DMS53 treated with DMSO at 0.1 percent for 48 hours (cell line): Measurements from ENCODE around the gene CEP135.
"Not testable (repeated sequence)": the region's sequence is repeated elsewhere in the genome, so short reads cannot be mapped to it uniquely, and the experiment has no call there.

Experiments used
- DNase-seq: peaks from one replicate; lab custom pipeline; 2025; ENCODE audit not compliant: unreplicated experiment; lab: John Stamatoyannopoulos, UW

CEP135 gene

GRCh38 chr4:55941881-55942396, 6.8 kb upstream of the CEP135 start:
- no peak for DNase-seq

DNA sequence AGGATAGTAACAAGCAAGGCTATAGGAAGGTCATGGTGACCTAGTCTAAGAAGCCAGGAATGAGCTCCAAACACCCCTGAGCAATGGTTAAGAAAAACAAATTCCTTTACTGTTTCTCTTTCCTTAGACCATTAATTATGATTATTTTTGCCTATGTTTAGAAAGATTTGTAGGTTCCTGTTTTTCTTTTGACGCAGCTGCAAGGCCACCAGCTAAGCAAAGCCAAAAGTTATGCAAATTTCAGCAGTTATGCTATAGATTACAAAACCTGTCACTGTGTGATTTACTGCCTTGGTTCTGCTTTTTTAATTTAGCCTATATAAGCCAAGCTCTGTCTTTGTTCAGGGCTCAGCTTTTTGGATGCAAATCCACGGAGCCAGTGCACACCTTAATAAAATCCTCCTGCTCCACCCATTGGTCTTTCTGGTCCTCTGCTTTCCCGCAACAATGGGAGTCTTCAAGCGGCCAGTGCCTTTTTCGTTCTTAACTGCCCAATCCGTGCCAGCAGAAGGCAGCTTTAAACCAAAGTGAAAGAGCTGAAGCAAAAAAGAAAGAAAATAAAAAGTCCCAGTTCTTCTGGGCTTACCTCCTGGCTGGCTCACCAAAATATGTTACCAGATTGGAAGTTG, 1.4 kb upstream of the CEP135 start:
- no peak for DNase-seq

DNA sequence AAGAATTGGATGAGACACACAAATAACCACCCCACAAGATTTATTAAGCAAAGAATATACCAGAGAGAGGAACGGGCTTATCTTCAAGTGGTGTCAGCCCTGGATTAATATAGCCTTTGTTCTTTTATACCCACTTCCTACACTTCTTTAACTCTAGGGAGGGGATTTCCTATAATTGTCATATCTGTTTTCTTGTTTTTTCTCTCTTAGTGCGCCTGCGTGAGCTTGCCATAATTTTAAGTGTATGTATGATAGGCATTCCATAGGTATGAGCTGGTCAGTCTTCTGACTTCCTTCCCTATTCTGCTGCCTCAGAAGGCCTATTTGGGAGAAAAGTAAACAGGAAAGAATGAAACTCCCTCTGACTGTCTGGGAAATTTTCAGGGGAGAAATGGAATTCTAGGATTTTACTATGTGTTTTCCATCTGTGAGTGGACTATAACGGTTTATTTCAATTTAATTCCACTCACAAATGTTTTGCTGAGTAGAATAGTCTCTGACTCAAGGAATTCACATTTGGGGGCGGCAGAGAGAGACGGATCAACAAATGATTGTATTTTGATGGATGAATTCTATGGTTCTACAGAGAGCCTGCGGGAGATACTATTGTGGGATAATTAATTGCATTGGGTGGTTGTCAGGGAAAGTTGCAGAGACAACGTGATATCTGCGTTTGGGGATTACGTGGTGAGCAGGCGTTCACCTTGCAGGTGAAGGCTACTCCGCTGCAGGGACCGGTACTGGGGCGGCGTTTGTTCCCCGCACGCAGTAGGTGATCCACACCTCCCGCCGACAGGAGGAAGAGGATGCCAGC, 626 bp upstream of the CEP135 start:
- DNase-seq, result no peak

DNA sequence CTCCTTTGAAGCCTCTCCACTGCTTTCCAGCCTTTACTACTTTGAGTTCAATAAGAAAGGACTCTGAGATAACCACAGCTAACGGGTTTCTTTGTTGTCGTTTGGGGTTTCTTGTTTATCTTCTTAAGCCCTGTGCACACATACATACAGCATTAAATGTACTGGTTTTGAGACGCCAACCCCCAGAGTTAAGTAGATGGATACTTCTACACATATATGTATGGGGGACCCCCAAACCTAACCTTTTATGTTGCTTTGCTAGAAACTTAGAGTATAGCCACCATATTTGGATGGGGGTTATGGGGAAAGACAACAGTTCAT, 697 bp downstream of the CEP135 start:
- DNase-seq, result no peak

GRCh38 chr4:55951191-55951922, 2.6 kb downstream of the CEP135 start:
- DNase-seq, result no peak

DNA sequence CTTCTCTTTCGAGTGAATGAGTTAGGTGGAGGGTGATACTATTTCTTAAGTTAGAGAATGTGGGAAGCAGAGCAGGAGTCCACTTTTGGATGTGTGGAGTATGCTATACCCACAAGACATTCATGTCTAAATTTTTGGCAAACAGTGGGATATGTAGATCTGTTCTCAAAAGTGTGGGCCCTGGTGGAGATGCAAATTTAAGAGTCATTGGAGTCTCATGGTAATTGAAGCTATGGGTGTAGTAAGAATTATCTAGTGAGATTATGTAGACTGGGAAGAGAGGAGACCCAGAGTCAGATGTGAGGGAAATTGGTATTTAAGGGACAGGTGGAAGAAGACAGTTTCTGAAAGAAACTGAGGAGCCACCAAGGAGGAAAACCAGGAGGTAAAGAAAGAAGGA, 7.0 kb downstream of the CEP135 start:
- DNase-seq, result no peak

- DNase-seq, result no peak
These were observed 10.9 kb downstream of the CEP135 start for GRCh38 chr4:55959655-55960054.

GRCh38 chr4:55964046-55964445, 15.3 kb downstream of the CEP135 start:
- DNase-seq, result no peak

DNA sequence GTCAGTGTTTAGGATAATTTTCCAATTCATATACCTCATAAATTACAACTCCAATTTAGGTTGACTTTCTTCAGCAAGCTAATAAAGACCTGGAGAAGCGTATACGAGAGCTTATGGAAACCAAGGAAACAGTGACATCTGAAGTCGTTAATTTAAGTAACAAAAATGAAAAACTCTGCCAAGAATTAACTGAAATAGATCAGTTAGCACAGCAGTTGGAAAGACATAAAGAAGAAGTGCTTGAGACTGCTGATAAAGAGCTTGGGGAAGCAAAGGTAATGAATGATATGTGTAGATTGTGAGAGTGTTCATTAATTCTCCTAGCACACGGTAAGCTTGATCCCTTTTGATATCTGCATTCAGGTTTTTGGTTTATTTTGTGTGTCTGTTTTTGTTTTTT, 16.8 kb downstream of the CEP135 start:
- no peak for DNase-seq

GRCh38 chr4:55966324-55966723, 17.6 kb downstream of the CEP135 start:
- DNase-seq, result not testable (repeated sequence)

- DNase-seq, result no peak
These were observed 18.6 kb downstream of the CEP135 start for GRCh38 chr4:55967376-55967775.

DNA sequence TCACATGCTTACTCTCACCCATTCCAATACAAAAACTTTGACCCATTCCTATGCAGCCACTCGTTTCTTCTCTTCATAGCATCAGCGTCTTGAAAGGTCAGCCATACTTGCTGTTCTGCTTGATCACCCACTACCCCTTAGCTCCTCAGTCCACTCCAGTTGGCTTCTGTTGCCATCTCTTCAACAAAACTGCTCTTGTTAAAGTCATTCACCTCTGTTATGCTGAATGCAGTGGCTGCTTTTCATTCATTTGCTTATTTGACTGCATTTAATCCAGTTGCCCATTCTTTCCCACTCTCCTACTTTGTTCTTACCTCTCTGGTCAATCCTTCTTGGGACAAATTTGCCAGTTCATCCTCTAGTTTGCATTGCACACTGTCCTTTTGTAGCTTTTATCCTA, 24.9 kb downstream of the CEP135 start:
- no peak for DNase-seq

DNA sequence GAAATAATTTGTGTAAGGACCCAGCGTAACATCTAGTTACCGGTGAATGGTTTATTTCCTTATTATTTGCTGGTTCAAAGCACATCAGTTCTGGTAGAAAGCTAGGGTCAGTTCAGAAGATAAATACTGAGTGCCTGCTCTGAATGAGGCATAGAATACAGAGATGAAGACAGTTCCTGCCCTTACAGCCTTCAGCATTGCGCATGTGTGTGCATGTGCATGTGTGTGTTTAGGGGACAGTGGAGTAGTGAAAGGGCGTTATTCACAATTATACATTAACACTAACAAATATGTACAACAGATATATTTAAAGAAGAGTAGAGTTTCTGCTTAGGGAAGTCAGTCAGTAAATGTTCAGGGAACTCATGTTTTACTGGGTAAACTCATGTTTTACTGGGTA, 29.1 kb downstream of the CEP135 start:
- no peak for DNase-seq

GRCh38 chr4:55979562-55979961, 30.8 kb downstream of the CEP135 start:
- DNase-seq, result no peak

DNA sequence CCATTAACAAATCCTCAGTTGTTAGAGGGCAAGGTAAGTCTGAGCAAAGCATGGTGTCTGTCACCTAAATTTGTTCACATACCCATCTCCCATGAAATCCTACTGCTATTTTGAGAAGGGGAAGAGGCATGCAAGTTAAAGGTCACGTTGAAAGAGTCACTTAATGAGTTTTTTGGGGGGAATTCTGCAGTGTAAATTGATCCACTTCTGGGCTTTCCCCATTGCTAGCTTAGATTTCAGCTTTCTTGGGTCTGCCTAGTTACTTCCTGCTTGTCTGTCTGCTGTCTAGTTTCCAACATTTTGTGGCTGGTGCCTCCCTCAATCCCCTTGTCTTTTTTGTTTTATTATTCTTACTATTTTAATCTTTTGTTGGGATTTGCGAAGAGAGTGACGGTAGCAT, 32.0 kb downstream of the CEP135 start:
- no peak for DNase-seq

GRCh38 chr4:55982976-55983375, 34.2 kb downstream of the CEP135 start:
- no peak for DNase-seq

DNA sequence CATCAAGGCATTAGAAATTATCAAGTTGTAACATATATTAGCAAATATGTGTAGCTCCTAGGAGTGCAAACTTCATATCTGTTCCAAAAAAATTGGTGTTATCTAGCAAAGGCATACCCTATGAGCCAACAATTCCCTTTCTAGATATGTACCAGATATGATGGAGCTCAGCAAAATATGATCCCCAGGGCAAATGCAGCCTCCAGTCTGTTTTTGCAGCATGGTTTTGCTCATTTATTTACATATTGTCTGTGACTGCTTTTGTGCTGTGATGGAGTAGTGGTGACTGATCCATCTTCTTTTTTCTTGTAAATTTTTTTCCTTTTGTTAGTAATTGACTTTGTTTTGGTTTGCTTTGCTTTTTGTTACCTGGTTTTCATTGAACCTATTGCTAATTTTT, 41.0 kb downstream of the CEP135 start:
- DNase-seq, result no peak

DNA sequence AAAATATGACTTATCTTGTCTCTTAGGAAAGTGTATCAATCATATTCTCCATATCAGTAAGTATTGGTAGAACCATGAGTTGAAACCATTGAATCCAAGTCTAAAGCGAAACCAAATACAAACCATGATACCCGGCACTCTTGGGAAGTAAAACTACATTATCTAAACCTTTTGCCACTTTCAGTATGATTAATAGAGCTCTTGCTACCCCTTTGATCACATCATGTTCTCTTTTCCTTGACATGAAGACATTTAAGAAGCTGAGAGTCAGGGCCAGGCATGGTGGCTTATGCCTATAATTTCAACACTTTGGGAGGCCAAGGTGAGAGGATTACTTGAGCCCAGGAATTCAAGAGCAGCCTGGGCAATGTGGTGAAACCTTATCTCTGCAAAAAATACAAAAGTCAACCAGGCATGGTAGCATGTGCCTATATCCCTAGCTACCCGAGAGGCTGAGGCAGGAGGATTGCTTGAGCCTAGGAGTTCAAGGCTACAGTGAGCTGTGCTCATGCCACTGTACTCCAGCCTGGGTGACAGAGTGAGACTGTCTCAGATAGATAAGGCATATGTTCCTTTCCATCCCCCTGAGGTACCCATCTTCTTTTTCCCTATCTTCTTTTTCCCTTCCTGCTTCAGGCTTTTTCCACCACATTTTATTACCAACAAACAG, 45.4 kb downstream of the CEP135 start:
- no peak for DNase-seq

DNA sequence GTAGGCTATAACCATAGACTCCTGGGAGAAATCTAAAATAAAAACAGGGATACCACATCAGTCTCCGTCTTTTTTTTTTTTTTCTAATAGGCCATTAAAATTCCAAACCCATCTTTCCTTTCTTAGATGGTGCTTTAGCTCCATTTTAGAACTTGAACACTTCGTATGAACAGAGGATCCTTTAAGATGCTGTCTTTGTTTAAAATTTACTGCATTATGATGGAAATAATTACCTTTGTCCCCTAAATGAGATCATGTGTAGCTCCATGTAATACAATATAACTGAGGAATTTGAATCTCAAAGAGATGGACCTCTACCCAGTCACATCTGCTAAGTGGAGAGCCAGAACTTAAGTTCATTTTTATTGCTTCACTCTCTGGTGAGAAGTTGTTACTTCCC, 47.9 kb downstream of the CEP135 start:
- DNase-seq, result no peak

GRCh38 chr4:56003606-56004005, 54.9 kb downstream of the CEP135 start:
- no peak for DNase-seq

DNA sequence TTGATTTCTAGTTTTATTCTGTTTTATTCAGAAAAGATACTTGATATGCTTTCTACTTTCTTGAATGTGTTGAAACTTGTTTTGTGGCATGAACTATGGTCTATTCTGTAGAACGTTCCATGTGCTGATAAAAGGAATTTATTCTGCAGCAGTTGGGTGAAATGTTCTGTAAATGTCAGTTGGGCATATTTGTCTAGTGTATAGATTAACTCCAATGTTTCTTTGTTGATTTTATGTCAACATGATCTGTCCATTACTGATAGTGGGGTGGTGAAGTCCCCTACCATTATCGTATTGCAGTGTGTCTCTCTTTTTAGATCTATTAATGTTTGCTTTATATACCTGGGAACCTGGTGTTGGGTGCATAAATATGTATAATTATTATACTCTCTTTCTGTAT, 55.5 kb downstream of the CEP135 start:
- DNase-seq, result no peak

DNA sequence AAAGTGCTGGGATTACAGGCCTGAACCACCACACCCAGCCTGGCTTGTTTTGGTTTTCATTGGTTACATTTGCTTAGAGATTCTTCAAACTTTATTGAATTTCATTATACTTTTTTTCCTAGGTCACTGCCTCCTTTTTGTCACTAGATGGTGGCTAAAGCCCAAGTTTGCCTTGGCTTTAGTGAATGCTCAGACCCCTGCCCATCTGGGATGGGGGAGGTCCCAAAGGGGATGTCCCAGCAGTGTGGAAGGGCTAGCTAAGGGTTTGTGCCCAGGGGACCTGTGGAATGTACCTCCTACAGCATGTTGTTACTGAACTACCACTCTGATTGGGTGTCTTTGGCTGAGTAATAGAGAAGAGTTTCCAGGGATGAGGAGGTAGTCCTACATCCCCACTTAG, 58.4 kb downstream of the CEP135 start:
- no peak for DNase-seq
